IMR-90 (cell line): ENCODE measurements around the gene PITX2.

Source experiments
- BHLHE40 ChIP-seq: fragments of 150-350 bp; IDR thresholded peaks from 2 replicates; pipeline ENCODE4 v1.6.1; 2016; ENCODE audit warnings: mild to moderate bottlenecking, low read depth, low read length
- CEBPB ChIP-seq: IDR thresholded peaks from 2 replicates; pipeline ENCODE4 v1.6.1; 2012; ENCODE audit warnings: low read depth, low read length, improper control_type of control experiment
- CHD1 ChIP-seq: IDR thresholded peaks from 2 replicates; pipeline ENCODE4 v1.6.1; 2012; ENCODE audit warnings: low read depth, low read length, improper control_type of control experiment
- CTCF ChIP-seq: conservative IDR thresholded peaks from 2 replicates; pipeline ENCODE4 v1.5.1; 2012; ENCODE audit warnings: mild to moderate bottlenecking, low read depth, low read length, improper control_type of control experiment
- MXI1 ChIP-seq: IDR thresholded peaks from 2 replicates; pipeline ENCODE4 v1.6.1; 2012; ENCODE audit warnings: low read depth, mild to moderate bottlenecking, low read length, moderate library complexity, borderline replicate concordance
- NFE2L2 ChIP-seq: fragments of 150-350 bp; IDR thresholded peaks from 2 replicates; pipeline ENCODE4 v1.6.1; 2016; ENCODE audit warnings: low read depth, mild to moderate bottlenecking, low read length
- POLR2A ChIP-seq: IDR thresholded peaks from 2 replicates; pipeline ENCODE4 v1.6.1; 2012; ENCODE audit warnings: mild to moderate bottlenecking, low read depth, low read length
- RAD21 ChIP-seq: IDR thresholded peaks from 2 replicates; pipeline ENCODE4 v1.6.1; 2012; ENCODE audit warnings: low read length, improper control_type of control experiment
- RFX5 ChIP-seq: IDR thresholded peaks from 2 replicates; pipeline ENCODE4 v1.8.0; 2012; ENCODE audit warnings: low read depth, mild to moderate bottlenecking, low read length, moderate library complexity
- SMC3 ChIP-seq: fragments of 150-350 bp; IDR thresholded peaks from 2 replicates; pipeline ENCODE4 v1.6.1; 2016; ENCODE audit warnings: low read depth, mild to moderate bottlenecking, antibody characterized with exemption, low read length, moderate library complexity
- USF2 ChIP-seq: fragments of 150-350 bp; IDR thresholded peaks from 2 replicates; pipeline ENCODE4 v1.6.1; 2017; ENCODE audit warnings: mild to moderate bottlenecking, antibody characterized with exemption, low read length, low read depth

- no peak for TF ChIP-seq CTCF
- no peak for TF ChIP-seq MXI1
- TF ChIP-seq CEBPB, result no peak
- TF ChIP-seq POLR2A, result no peak
- no peak for TF ChIP-seq USF2
- TF ChIP-seq RFX5, result no peak
- TF ChIP-seq RAD21, result no peak
- no peak for TF ChIP-seq CHD1
- no peak for TF ChIP-seq BHLHE40
- no peak for TF ChIP-seq NFE2L2
- TF ChIP-seq SMC3, result no peak
These were observed 2.1 kb upstream of the PITX2 start for GRCh38 chr4:110624904-110625494.
